ENCODE results near the gene ZBTB46.
"Not testable (repeated sequence)": the region's sequence is repeated elsewhere in the genome, so short reads cannot be mapped to it uniquely, and the experiment has no call there.

The ZBTB46 gene

GRCh38 chr20:63858393-63859165 lies 27.5 kb upstream of the ZBTB46 start:
- DNase-seq (ENCODE audit: low spot score): peak; percentile 65

- no peak for DNase-seq (ENCODE audit: low spot score)
These were observed 26.8 kb upstream of the ZBTB46 start for GRCh38 chr20:63857764-63858392.

GRCh38 chr20:63856098-63856511 lies 25.0 kb upstream of the ZBTB46 start:
- no peak for DNase-seq (ENCODE audit: low spot score)

DNA sequence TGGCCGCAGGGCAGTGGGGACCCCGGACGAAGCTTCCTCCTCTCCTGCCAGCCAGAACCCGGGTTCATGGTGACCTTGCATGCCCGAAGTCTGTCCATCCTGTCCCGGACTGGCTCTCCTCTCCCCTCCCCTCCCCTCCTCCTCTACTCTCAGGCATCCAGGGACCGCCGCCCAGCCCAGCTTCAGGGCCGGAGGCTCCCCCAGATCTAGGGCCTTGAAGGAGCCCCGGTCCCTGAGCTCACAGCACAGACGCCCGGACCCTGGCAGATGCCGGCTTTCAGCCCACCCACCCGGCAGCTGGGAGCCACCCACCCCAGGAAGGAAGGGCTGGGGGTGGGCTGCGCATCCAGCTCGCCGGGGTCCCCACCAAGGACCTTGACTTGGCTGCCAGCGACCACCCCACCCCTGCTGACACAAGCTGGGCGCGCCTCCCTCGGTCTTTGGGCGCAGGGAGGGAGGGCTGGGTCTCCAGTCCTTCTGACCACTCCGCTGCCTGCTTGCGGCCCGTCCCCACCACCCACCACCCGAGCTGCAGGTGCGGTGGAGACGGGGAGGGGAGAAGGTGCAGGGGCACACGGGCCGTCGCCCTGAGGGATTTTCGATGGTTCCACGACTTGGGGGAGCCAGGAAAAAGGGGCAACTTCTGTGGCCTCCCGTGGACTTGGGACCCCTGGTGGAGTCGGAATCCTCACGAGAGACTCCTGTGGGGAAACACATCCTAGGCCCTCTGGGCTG lies 24.5 kb upstream of the ZBTB46 start:
- DNase-seq (ENCODE audit: low spot score): no peak

DNA sequence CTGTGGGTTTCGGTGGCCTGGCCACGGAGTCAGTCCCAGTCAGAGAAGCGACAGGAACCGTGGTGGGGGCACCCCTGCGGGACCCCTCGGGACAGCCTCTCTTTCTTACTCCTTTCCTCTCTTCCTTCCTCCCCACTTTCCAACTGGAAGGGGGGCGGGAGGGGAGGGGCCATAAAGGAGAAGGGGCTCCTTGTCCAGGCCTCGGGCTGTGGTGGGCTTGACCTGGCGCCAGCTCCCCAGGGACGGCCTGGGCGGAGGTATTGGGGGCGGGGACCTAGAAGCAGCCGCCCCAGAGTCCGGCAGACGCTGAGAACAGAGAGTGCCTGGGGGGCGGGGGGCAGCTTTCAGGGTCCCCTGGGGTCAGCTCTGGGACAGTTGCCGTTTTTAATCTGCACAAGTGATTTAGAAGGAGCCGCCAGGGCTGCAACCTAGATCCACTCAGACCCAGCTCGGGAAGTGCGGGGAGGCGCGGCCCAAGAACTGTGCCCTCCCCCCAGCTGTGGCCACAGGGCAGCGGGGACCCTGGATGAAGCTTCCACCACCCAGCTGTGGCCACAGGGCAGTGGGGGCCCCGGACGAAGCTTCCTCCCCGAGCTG lies 23.8 kb upstream of the ZBTB46 start:
- DNase-seq (ENCODE audit: low spot score): no peak

DNA sequence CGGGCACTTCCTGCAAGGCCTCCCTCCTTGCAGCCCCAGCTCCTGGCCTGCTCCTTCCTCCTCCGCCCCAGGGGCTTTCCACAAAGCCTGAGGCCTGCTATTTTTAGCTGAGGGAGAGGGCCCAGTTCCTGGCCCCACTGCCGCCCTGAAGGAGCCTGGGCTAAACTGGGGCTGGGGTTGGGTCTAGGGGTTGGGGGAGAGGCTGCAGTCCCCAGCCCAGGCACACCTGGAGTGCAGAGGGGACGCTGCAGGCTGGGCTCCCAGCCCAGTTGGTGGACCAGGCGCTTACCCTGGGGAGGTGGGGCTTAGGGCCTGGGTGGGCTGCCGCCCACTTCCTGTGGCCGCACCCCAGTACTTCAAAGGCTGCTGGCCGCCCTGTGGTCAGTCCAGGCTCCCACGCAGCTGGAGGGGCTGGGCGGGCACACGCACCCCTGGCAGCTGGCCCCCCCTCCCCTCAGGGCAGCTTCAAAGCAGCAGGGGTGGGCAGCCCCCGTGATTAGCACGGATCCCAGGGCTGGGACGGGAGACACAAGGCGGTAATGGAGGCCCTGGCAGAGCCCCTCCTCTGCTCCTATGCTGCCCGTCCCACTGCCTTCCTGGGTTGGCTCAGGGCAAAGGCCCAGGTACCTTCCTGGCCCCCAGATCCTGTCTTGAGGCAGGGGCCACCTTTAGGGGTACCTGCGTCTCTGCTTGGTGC lies 23.2 kb upstream of the ZBTB46 start:
- DNase-seq (ENCODE audit: low spot score): peak; percentile 97

- DNase-seq (ENCODE audit: low spot score): not testable (repeated sequence)
These were observed 22.6 kb upstream of the ZBTB46 start for GRCh38 chr20:63853733-63854068.

GRCh38 chr20:63851548-63851943 lies 20.5 kb upstream of the ZBTB46 start:
- not testable (repeated sequence) for DNase-seq (ENCODE audit: low spot score)

DNA sequence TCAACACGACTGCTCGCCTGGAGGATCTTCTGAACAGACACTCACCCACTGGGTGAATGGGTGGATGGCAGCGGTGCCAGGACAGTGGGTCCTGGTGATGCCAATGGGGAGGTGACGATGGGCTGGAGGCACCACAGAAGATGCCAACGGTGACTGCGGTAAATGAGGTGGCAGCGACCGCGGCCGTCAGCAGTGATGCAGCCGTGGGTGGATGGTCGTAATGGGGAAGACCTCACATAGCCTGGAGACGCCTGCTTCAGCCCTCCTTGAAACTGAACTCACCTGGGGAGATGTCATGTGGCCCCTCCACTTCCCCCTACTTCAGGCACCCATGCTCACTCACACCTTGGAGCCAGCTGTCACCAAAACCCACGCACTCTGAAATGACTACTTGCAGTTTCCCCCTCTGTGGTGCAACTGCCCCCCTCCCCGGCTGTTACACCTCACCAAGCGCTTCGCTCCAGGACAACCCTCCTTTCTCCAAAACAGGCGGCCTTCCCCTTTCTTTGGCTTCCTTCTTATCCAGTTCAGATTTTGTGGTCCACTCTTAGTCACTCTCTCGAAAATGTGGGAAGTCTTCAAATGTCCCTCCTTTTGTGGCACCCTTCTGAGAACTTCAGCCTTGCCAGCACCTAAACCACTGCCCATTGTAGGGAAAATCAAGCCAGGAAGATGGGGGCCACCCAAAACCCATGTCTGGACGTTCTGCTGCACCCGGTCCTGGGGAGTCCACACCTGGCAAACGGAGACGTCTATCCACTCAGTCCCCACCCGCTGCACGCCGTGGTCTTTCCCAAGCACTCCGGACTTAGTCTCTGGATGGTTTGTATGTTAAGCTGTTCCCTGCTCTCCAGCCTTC lies 19.9 kb upstream of the ZBTB46 start:
- DNase-seq (ENCODE audit: low spot score): no peak

DNA sequence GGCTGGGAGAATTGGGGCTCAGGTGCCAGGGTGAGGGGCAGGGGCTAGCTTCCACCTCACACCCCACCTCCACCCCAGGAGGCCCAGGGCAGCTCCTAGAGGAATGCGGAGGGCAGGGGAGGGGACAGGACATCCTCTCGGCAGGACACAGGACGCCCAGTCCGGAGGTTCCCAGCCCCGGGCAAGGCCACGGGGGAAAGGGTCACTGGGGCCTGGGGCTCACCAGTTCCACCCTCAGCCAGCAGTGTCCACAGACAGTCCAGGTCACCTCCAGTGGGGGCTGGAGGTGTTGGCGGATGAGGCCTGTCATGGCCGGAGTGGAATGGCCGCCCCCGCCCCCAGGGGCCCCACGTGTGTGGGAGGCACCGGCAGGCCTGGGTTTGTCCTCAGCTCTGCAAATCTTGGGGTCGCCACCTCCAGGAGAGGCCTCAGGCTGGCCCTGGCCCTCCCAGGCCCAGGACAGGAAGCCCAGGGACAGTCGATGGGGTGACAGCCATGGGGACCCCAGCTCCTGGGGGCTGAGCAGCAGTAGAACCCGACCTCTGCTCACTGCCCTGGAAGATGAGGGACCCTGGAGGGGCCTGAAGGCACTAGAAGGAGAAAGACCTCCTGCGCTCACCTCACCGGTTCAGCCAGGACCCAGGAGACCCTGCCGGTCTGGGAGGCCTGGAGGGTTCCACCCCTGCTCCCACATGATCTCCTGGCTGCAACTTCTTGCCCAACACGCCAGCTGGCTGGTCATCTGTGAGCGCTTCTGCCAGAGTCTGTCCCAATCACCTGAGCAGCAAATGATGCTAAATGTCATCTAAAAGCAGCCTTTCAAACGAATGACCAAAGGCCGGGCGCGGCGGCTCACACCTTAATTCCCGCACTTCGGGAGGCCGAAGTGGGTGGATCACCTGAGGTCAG lies 17.2 kb upstream of the ZBTB46 start:
- DNase-seq (ENCODE audit: low spot score): no peak

GRCh38 chr20:63847237-63848002 lies 16.4 kb upstream of the ZBTB46 start:
- DNase-seq (ENCODE audit: low spot score): peak; percentile 71

- no peak for DNase-seq (ENCODE audit: low spot score)
These were observed 15.8 kb upstream of the ZBTB46 start for GRCh38 chr20:63846888-63847236.

GRCh38 chr20:63846128-63846771 lies 15.2 kb upstream of the ZBTB46 start:
- DNase-seq (ENCODE audit: low spot score): peak; percentile 77

DNA sequence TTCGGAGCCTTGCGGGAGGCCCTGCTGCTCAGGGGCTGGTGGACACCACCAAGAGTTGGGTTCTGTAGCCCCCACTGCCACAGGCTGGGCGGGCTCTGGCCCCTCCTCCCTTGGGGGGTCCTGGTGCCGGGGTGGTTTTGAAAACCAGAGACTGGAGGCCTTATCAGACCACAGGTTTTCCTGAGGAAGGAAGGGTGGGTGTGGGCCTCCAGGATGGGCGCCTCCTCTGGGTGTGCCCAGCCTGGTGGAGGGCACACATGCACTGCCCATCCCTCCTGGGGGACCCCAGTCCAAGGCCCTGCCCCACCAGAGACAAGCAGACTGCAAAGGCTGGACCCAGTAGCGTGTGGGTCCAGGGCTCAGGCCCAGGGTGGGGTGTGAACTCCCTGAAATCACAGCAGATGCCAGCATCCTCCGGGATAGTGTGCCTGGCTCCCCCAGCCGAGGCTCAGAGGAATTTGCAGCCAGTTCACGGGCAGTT lies 13.5 kb upstream of the ZBTB46 start:
- no peak for DNase-seq (ENCODE audit: low spot score)

- DNase-seq (ENCODE audit: low spot score): no peak
These were observed 12.7 kb upstream of the ZBTB46 start for GRCh38 chr20:63843778-63844177.

- no peak for DNase-seq (ENCODE audit: low spot score)
These were observed 12.2 kb upstream of the ZBTB46 start for GRCh38 chr20:63843222-63843621.

- no peak for DNase-seq (ENCODE audit: low spot score)
These were observed 11.2 kb upstream of the ZBTB46 start for GRCh38 chr20:63842258-63842657.

- no peak for DNase-seq (ENCODE audit: low spot score)
These were observed 9.4 kb upstream of the ZBTB46 start for GRCh38 chr20:63840405-63840828.

DNA sequence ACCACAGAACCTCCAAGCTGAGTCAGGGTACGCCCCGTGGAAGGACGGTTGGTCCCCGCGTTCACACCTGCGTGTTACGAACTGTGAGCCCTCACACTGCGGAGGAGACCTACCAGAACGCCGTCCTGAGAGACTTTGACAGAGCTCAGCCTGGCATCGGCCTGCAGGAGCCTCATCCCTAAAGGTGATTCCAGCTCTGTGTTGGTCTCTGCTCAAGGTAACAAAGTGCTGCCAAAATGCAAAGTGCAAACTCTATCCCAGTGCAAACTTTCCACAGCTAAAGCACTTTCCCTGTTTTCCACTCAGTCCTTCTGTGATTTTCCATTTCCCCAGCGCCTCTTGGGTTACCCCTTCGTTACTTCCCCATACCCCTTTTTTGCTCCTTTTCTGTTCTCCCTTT lies 8.6 kb upstream of the ZBTB46 start:
- no peak for DNase-seq (ENCODE audit: low spot score)
